GM18519 (cell line): ENCODE data around the gene ARHGAP42.

Experiments used
- ATAC-seq: cut with Tn5 transposase; IDR thresholded peaks from one replicate; pipeline ENCODE4 v1.9.1; 2021; ENCODE audit warnings: mild to moderate bottlenecking, moderate library complexity; ENCODE audit not compliant: unreplicated experiment, low FRiP score

The ARHGAP42 gene

GRCh38 chr11:100791860-100792259 is 104.8 kb downstream of the ARHGAP42 start:
- no peak for ATAC-seq

- ATAC-seq = no peak
Observed at GRCh38 chr11:100793525-100793924, 106.4 kb downstream of the ARHGAP42 start.

GRCh38 chr11:100794446-100794845 is 107.4 kb downstream of the ARHGAP42 start:
- no peak for ATAC-seq

GRCh38 chr11:100799445-100799844 is 112.4 kb downstream of the ARHGAP42 start:
- no peak for ATAC-seq

GRCh38 chr11:100800202-100800601 is 113.1 kb downstream of the ARHGAP42 start:
- ATAC-seq = no peak

GRCh38 chr11:100801225-100801999 is 114.3 kb downstream of the ARHGAP42 start:
- no peak for ATAC-seq

- no peak for ATAC-seq
Observed at GRCh38 chr11:100805506-100806199, 118.6 kb downstream of the ARHGAP42 start.

GRCh38 chr11:100806296-100806695 is 119.2 kb downstream of the ARHGAP42 start:
- no peak for ATAC-seq

- ATAC-seq = no peak
Observed at GRCh38 chr11:100808904-100809491, 121.9 kb downstream of the ARHGAP42 start.

- no peak for ATAC-seq
Observed at GRCh38 chr11:100810146-100810545, 123.1 kb downstream of the ARHGAP42 start.

GRCh38 chr11:100810666-100811065 is 123.6 kb downstream of the ARHGAP42 start:
- ATAC-seq = no peak

GRCh38 chr11:100812517-100812916 is 125.4 kb downstream of the ARHGAP42 start:
- ATAC-seq = no peak

GRCh38 chr11:100815787-100816330 is 128.8 kb downstream of the ARHGAP42 start:
- ATAC-seq = no peak

GRCh38 chr11:100816823-100817222 is 129.7 kb downstream of the ARHGAP42 start:
- ATAC-seq = no peak

- no peak for ATAC-seq
Observed at GRCh38 chr11:100817620-100818019, 130.5 kb downstream of the ARHGAP42 start.

GRCh38 chr11:100820621-100821020 is 133.5 kb downstream of the ARHGAP42 start:
- ATAC-seq = no peak

GRCh38 chr11:100821198-100821597 is 134.1 kb downstream of the ARHGAP42 start:
- no peak for ATAC-seq

GRCh38 chr11:100823360-100823759 is 136.3 kb downstream of the ARHGAP42 start:
- ATAC-seq = no peak

- no peak for ATAC-seq
Observed at GRCh38 chr11:100824041-100824809, 137.1 kb downstream of the ARHGAP42 start.

- ATAC-seq = no peak
Observed at GRCh38 chr11:100825626-100826025, 138.5 kb downstream of the ARHGAP42 start.
